Measurements from ENCODE around the gene FAM117A. TPM values are rescaled to one million over a fixed set of nuclear protein-coding genes. Genes with fewer than 3 reads are reported as not detected.

The FAM117A gene
- total RNA-seq, 4 donors from 2014 or later: 21.8 to 39.7 (median 26.4) TPM

- TF ChIP-seq POLR2A (IDR thresholded peaks at IDR 0.05) (no peak), CTCF (IDR thresholded peaks at IDR 0.05) (no peak)
- 2% methylated on average over 17 of the region's 17 CpGs for WGBS, 2 donors
- intact Hi-C loops (cut with DNase I; ENCODE audit: low total_unique reads): no loop called here
Measured at GRCh38 chr17:49789243-49789578, 25.3 kb upstream of the FAM117A start.

GRCh38 chr17:49788478-49789242 lies 24.7 kb upstream of the FAM117A start, which contains the start of gene KAT7:
Gene KAT7 (plus strand): TSS chr17:49788681. CDS start chr17:49788835, 154 bp downstream.
- H3K4me3 ChIP-seq (ENCODE audit: low read depth, poor library complexity, severe bottlenecking): peak within 1 kb of the TSS; percentile 94
- intact Hi-C loops (cut with DNase I; ENCODE audit: low total_unique reads): no loop called here
- peak; percentile 99 to 100 for DNase-seq (ENCODE audit: low spot score in 2 of 2)
- TF ChIP-seq POLR2A (IDR thresholded peaks at IDR 0.05) (peak in 1 of 2 donors; percentile 90), CTCF (IDR thresholded peaks at IDR 0.05) (no peak)
- 0% methylated on average over 22 to 44 of the region's 59 CpGs for WGBS, 2 donors

More at GRCh38 chr17:49789243-49789578, 25.3 kb upstream of the FAM117A start:
- peak overlapping the region; percentile 10 for H3K4me3 ChIP-seq (ENCODE audit: low read depth, poor library complexity, severe bottlenecking)
- DNase-seq (ENCODE audit: low spot score in 2 of 2): no peak

- no peak for DNase-seq (ENCODE audit: low spot score in 2 of 2)
- TF ChIP-seq CTCF (IDR thresholded peaks at IDR 0.05) (no peak), POLR2A (IDR thresholded peaks at IDR 0.05) (no peak)
- peak overlapping the region; percentile 39 for H3K4me3 ChIP-seq (ENCODE audit: low read depth, poor library complexity, severe bottlenecking)
- 1 to 5% methylated on average over 17 of the region's 17 CpGs for WGBS, 2 donors
- intact Hi-C loops (cut with DNase I; ENCODE audit: low total_unique reads): no loop called here
Measured at GRCh38 chr17:49787884-49788477, 24.1 kb upstream of the FAM117A start.

DNA sequence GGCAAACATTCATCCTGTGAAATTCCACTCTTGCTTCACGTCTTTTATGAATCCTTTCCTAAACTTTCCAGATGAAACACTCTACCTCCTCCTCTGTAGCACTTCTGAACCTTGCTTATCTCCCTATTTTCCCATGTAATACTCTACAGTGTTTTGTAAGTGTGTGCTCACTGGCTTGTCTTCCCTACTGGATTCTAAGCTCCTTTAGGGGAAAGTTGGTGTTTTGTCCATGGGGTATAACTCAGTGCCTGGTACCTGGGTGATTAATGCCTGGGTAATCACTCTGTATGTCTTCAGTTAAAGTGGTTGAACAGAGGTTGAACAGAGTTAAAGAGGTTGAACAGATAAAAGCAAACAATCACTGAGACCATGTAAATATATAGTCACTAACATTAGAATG lies 20.7 kb upstream of the FAM117A start:
- DNase-seq (ENCODE audit: low spot score in 2 of 2): no peak
- TF ChIP-seq CTCF (IDR thresholded peaks at IDR 0.05): no peak
- TF ChIP-seq POLR2A (IDR thresholded peaks at IDR 0.05): no peak
- 78 to 79% methylated on average over 1 of the region's 1 CpG for WGBS, 2 donors
- intact Hi-C loops (cut with DNase I; ENCODE audit: low total_unique reads): no loop called here
- no peak overlapping the region for H3K4me3 ChIP-seq (ENCODE audit: low read depth, poor library complexity, severe bottlenecking)

DNA sequence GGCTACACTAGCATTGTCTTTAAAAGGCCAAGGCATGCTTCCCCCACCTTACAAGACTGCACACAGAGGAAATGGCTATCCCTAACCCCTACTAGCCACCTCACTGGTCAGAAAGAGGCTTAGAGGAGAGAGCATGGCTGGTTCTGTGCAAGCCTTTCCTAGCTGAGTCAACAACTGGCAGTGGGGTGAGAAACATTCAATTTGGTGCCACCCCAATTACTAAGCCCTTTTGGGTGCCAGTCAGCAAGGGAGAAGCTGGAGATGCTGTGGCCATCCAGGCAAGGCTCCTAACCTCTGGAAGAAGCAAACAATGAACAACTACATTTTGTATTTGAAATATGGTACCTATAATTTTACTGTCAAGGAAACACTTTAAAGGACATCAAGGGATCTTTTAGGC lies 19.9 kb upstream of the FAM117A start:
- no peak overlapping the region for H3K4me3 ChIP-seq (ENCODE audit: low read depth, poor library complexity, severe bottlenecking)
- no peak for TF ChIP-seq CTCF (IDR thresholded peaks at IDR 0.05)
- no peak for TF ChIP-seq POLR2A (IDR thresholded peaks at IDR 0.05)
- DNase-seq (ENCODE audit: low spot score in 2 of 2): no peak
- intact Hi-C loops (cut with DNase I; ENCODE audit: low total_unique reads): no loop called here

All from lower leg skin (tissue), 4 donors.